Thoracic aorta (tissue), 2 donors: Measurements from ENCODE around the gene UPF3A. TPM values are rescaled to one million over a fixed set of nuclear protein-coding genes. Genes with fewer than 3 reads are reported as not detected.

Source experiments
- ATAC-seq: fragments of 150-250 bp; one replicate; pipeline ENCODE4 v1.8.0; 2017; ENCODE audit warnings: low read depth; ENCODE audit not compliant: insufficient number of reproducible peaks, low FRiP score
- DNase-seq: peaks from one replicate; pipeline ENCODE4 v3.0.0-alpha.2; 2020; ENCODE audit warnings: low spot score
- H3K27ac ChIP-seq, 2 donors: fragments of 200-600 bp; sonication (generic); 1 replicate in 1 of 2; 2 replicates in 1 of 2; pipeline ENCODE4 v1.5.1; 2016; ENCODE audit warnings: mild to moderate bottlenecking in 2 of 2, moderate library complexity in 2 of 2
- H3K27me3 ChIP-seq: fragments of 200-600 bp; sonication (generic); replicated peaks from 2 replicates; pipeline ENCODE4 v1.6.0; 2016; ENCODE audit warnings: mild to moderate bottlenecking; ENCODE audit not compliant: insufficient read depth
- H3K36me3 ChIP-seq: fragments of 200-600 bp; sonication (generic); one replicate; pipeline ENCODE4 v1.5.1; 2016
- H3K4me1 ChIP-seq, 2 donors: fragments of 200-600 bp; sonication (generic); 1 replicate in 1 of 2; 2 replicates in 1 of 2; pipeline versions ENCODE4 v1.5.1 to v1.6.0; 2016; ENCODE audit warnings: low read depth in 2 of 2, mild to moderate bottlenecking in 1 of 2; ENCODE audit not compliant: control insufficient read depth in 1 of 2
- H3K4me3 ChIP-seq: fragments of 200-600 bp; sonication (generic); 2 replicates; pipeline ENCODE4 v1.5.1; 2016; ENCODE audit warnings: mild to moderate bottlenecking
- H3K9me3 ChIP-seq: fragments of 200-600 bp; sonication (generic); 2 replicates; pipeline ENCODE4 v1.5.1; 2016
- CTCF ChIP-seq: fragments of 200-600 bp; sonication (generic); IDR thresholded peaks from one replicate; pipeline ENCODE4 v1.5.1; 2019; ENCODE audit warnings: antibody characterized with exemption
- total RNA-seq, 2 donors: library from RNA; depleted of rRNA; stranded (reverse); fragments of >200 nt; gene quantifications; one replicate each; pipeline versions ENCODE4 v1.1.0 to v1.2.3, GENCODE V29; 2016

The UPF3A gene
- total RNA-seq, 2 donors from 2014 or later: 25.3 to 32.8 TPM

- Histone ChIP-seq H3K36me3 (peaks cover 37% of the 10 kb centered on the region), H3K27ac (no peak overlapping the region), H3K4me1 (peaks cover 8 to 9% of the 10 kb centered on the region in 2 donors), H3K9me3 (no peaks in the 10 kb centered on the region), H3K4me3 (peak overlapping the region; percentile 96), H3K27me3 (no peaks in the 10 kb centered on the region)
- DNase-seq (no peak), ATAC-seq (no peak)
- TF ChIP-seq CTCF: no peak
These were observed 45.2 kb upstream of the UPF3A start for GRCh38 chr13:114236227-114236626.

- Histone ChIP-seq H3K27me3 (no peaks in the 10 kb centered on the region), H3K9me3 (no peaks in the 10 kb centered on the region), H3K4me1 (peaks cover 8 to 9% of the 10 kb centered on the region in 2 donors), H3K27ac (no peak overlapping the region), H3K4me3 (no peak overlapping the region), H3K36me3 (peaks cover 50% of the 10 kb centered on the region)
- no peak for DNase-seq
- no peak for ATAC-seq
- TF ChIP-seq CTCF: no peak
These were observed 43.8 kb upstream of the UPF3A start for GRCh38 chr13:114237415-114238112.

GRCh38 chr13:114241918-114242317, 39.5 kb upstream of the UPF3A start:
- Histone ChIP-seq H3K4me1 (no peaks in the 10 kb centered on the region), H3K36me3 (peaks cover 83% of the 10 kb centered on the region), H3K27ac (no peak overlapping the region), H3K9me3 (no peaks in the 10 kb centered on the region), H3K4me3 (no peak overlapping the region), H3K27me3 (no peaks in the 10 kb centered on the region)
- no peak for ATAC-seq
- no peak for TF ChIP-seq CTCF
- no peak for DNase-seq

- H3K4me3 ChIP-seq: no peak overlapping the region
- H3K27me3 ChIP-seq: no peaks in the 10 kb centered on the region
- no peak for DNase-seq
- no peak for TF ChIP-seq CTCF
- no peak overlapping the region for H3K27ac ChIP-seq
- peaks cover 84% of the 10 kb centered on the region for H3K36me3 ChIP-seq
- ATAC-seq: no peak
- no peaks in the 10 kb centered on the region for H3K9me3 ChIP-seq
- H3K4me1 ChIP-seq: no peaks in the 10 kb centered on the region
These were observed 37.4 kb upstream of the UPF3A start for GRCh38 chr13:114243971-114244370.

- Histone ChIP-seq H3K4me1 (no peaks in the 10 kb centered on the region), H3K9me3 (no peaks in the 10 kb centered on the region), H3K36me3 (peaks cover 85% of the 10 kb centered on the region), H3K27me3 (no peaks in the 10 kb centered on the region), H3K4me3 (no peak overlapping the region), H3K27ac (no peak overlapping the region)
- ATAC-seq: no peak
- no peak for TF ChIP-seq CTCF
- DNase-seq: no peak
These were observed 36.8 kb upstream of the UPF3A start for GRCh38 chr13:114244637-114245036.
